ENCODE measurements around the gene DNAJC2.
"Not testable (repeated sequence)": the region's sequence is repeated elsewhere in the genome, so short reads cannot be mapped to it uniquely, and the experiment has no call there.

The DNAJC2 gene

GRCh38 chr7:103341466-103341865, 3.1 kb downstream of the DNAJC2 start:
- DNase-seq, result no peak

GRCh38 chr7:103338864-103339263, 5.7 kb downstream of the DNAJC2 start:
- DNase-seq, result no peak

GRCh38 chr7:103336761-103337160, 7.8 kb downstream of the DNAJC2 start:
- no peak for DNase-seq

- no peak for DNase-seq
Measured at GRCh38 chr7:103325744-103326143, 18.8 kb downstream of the DNAJC2 start.

- no peak for DNase-seq
Measured at GRCh38 chr7:103317009-103317408, 27.6 kb downstream of the DNAJC2 start.

GRCh38 chr7:103316380-103316941, 28.1 kb downstream of the DNAJC2 start:
- no peak for DNase-seq

GRCh38 chr7:103314852-103315251, 29.7 kb downstream of the DNAJC2 start:
- DNase-seq, result no peak

- DNase-seq, result no peak
Measured at GRCh38 chr7:103307503-103308231, 36.9 kb downstream of the DNAJC2 start.

GRCh38 chr7:103301441-103301840, 43.1 kb downstream of the DNAJC2 start:
- no peak for DNase-seq

GRCh38 chr7:103299660-103300059, 44.9 kb downstream of the DNAJC2 start:
- no peak for DNase-seq

- DNase-seq, result no peak
Measured at GRCh38 chr7:103297837-103298179, 46.8 kb downstream of the DNAJC2 start.

- peak; percentile 88 for DNase-seq
Measured at GRCh38 chr7:103296901-103297836, 47.4 kb downstream of the DNAJC2 start, which contains the start of gene PMPCB. TSS of gene PMPCB (plus strand) at chr7:103297435. CDS start at chr7:103297460, 25 bp downstream.

GRCh38 chr7:103293526-103293925, 51.0 kb downstream of the DNAJC2 start:
- DNase-seq, result no peak

- no peak for DNase-seq
Measured at GRCh38 chr7:103292122-103292521, 52.4 kb downstream of the DNAJC2 start.

- DNase-seq, result not testable (repeated sequence)
Measured at GRCh38 chr7:103282802-103283427, 61.7 kb downstream of the DNAJC2 start.

GRCh38 chr7:103280803-103281155, 63.8 kb downstream of the DNAJC2 start:
- DNase-seq, result not testable (repeated sequence)

- DNase-seq, result peak; percentile 77
Measured at GRCh38 chr7:103279963-103280802, 64.4 kb downstream of the DNAJC2 start.

- DNase-seq, result peak; percentile 49
Measured at GRCh38 chr7:103279636-103279962, 65.0 kb downstream of the DNAJC2 start.

- not testable (repeated sequence) for DNase-seq
Measured at GRCh38 chr7:103278195-103278594, 66.4 kb downstream of the DNAJC2 start.

- DNase-seq, result not testable (repeated sequence)
Measured at GRCh38 chr7:103274867-103275266, 69.7 kb downstream of the DNAJC2 start.

GRCh38 chr7:103273374-103273773, 71.2 kb downstream of the DNAJC2 start:
- not testable (repeated sequence) for DNase-seq

- not testable (repeated sequence) for DNase-seq
Measured at GRCh38 chr7:103266229-103266628, 78.3 kb downstream of the DNAJC2 start.
